ENCODE data around the gene PUS3. TPM values are rescaled to one million over a fixed set of nuclear protein-coding genes. Genes with fewer than 3 reads are reported as not detected.

The PUS3 gene, protein sequence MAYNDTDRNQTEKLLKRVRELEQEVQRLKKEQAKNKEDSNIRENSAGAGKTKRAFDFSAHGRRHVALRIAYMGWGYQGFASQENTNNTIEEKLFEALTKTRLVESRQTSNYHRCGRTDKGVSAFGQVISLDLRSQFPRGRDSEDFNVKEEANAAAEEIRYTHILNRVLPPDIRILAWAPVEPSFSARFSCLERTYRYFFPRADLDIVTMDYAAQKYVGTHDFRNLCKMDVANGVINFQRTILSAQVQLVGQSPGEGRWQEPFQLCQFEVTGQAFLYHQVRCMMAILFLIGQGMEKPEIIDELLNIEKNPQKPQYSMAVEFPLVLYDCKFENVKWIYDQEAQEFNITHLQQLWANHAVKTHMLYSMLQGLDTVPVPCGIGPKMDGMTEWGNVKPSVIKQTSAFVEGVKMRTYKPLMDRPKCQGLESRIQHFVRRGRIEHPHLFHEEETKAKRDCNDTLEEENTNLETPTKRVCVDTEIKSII
- polyA plus RNA-seq (15.5 and 20.5 TPM in 2 replicates), polyA minus RNA-seq (20.0 and 36.5 TPM in 2 replicates)

DNA sequence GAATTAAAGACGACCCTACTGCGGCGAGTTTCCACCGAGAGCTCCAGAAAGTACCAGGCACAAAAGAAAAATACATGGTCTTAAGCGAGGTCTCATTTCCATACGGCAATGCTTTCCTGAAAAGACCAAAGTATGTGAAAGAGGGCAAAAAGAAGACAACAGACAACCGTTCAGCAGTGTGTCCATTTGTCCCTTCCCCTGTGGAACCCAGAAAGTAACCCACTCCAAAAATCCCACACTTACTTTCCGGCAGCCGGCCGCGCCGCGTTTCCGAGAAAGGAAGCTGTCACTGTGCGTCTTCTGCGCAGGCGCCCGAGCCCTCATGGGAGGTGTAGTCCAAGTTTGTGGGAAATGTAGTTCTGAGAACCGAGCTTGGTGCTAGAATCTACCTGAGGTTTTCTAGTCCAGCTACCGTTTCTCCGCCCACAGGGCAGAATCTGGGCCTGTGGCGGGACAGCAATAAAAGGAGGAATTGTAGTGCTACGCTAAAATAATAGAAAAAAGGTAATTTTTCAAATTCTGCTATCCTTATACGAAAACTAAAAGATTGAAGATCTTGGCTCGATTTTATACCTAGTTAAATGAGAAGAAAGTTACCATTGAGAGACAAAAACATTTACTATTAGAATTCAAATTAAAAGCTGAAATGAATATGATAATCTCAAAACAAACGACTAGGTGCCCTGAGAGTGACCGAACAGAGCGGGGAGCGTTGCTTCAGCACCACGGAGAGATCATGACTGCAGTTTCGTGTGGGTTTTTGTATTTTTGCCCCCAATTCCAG is at the start of gene PUS3:
PUS3 (minus strand) TSS at position 280 of the 784 bp plus-strand sequence. CDS start 6,922 bp downstream, outside the sequence.
- Histone ChIP-seq H3K4me2 (ENCODE audit: low read length) (peak within 1 kb of the TSS; percentile 91), H3K79me2 (replicated peaks; ENCODE audit: insufficient read depth, low read length) (peaks cover 7% of the 10 kb centered on the region), H3K9me2 (ENCODE audit: insufficient read depth, low read length) (no peaks in the 10 kb centered on the region), H3K36me3 (ENCODE audit: insufficient read depth, low read length) (no peaks in the 10 kb centered on the region), H2AFZ (ENCODE audit: low read depth, low read length) (peak within 1 kb of the TSS; percentile 59), H3K27ac (ENCODE audit: low read length) (peak within 1 kb of the TSS; percentile 84), H4K20me1 (ENCODE audit: insufficient read depth) (no peaks in the 10 kb centered on the region), H3K4me3 (ENCODE audit: low read length) (peak within 1 kb of the TSS; percentile 76), H3F3A (ENCODE audit: insufficient read depth, low read length, poor library complexity, severe bottlenecking) (no peaks in the 10 kb centered on the region), H3K27me3 (ENCODE audit: insufficient read depth, low read depth, low read length) (no peaks in the 10 kb centered on the region), H3K9ac (ENCODE audit: low read length) (peak within 1 kb of the TSS; percentile 73), H3K9me3 (ENCODE audit: low read length) (no peaks in the 10 kb centered on the region)
- TF ChIP-seq, protein P1, sequence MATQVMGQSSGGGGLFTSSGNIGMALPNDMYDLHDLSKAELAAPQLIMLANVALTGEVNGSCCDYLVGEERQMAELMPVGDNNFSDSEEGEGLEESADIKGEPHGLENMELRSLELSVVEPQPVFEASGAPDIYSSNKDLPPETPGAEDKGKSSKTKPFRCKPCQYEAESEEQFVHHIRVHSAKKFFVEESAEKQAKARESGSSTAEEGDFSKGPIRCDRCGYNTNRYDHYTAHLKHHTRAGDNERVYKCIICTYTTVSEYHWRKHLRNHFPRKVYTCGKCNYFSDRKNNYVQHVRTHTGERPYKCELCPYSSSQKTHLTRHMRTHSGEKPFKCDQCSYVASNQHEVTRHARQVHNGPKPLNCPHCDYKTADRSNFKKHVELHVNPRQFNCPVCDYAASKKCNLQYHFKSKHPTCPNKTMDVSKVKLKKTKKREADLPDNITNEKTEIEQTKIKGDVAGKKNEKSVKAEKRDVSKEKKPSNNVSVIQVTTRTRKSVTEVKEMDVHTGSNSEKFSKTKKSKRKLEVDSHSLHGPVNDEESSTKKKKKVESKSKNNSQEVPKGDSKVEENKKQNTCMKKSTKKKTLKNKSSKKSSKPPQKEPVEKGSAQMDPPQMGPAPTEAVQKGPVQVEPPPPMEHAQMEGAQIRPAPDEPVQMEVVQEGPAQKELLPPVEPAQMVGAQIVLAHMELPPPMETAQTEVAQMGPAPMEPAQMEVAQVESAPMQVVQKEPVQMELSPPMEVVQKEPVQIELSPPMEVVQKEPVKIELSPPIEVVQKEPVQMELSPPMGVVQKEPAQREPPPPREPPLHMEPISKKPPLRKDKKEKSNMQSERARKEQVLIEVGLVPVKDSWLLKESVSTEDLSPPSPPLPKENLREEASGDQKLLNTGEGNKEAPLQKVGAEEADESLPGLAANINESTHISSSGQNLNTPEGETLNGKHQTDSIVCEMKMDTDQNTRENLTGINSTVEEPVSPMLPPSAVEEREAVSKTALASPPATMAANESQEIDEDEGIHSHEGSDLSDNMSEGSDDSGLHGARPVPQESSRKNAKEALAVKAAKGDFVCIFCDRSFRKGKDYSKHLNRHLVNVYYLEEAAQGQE (IDR thresholded peaks at IDR 0.05; ENCODE audit: borderline replicate concordance), result peak; percentile 19
- TF ChIP-seq TAF1 (IDR thresholded peaks at IDR 0.05; ENCODE audit: low read depth), result peak; percentile 83
- peak; percentile 88 for TF ChIP-seq MXI1 (conservative IDR thresholded peaks at IDR 0.05; ENCODE audit: poor library complexity, severe bottlenecking)
- no peak for TF ChIP-seq SMC3 (conservative IDR thresholded peaks at IDR 0.05; ENCODE audit: poor library complexity)
- TF ChIP-seq POLR2AphosphoS5 (IDR thresholded peaks at IDR 0.05), result peak; percentile 72

DNA sequence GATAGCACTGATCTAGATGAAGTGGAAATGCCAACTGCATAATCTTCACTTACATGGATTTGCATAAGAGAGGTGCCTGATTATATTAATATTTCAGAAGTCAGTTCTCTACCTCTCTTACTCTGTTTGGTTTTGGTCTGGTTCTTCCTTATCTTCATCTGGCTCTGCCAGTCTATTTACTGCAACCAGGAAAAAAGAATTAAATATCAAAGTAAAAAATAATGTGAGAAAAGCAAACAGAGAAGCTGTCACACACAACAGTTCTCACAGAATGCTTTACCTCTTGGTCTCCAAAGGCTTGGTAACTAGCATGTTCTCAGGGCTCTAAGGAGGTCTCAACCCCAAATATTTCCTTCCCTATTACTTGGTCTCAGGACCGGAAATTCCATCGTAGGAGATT is 49.6 kb upstream of the PUS3 start:
- Histone ChIP-seq H3K4me3 (ENCODE audit: low read length) (no peak overlapping the region), H3K36me3 (ENCODE audit: insufficient read depth, low read length) (peaks cover 4% of the 10 kb centered on the region), H3K9ac (ENCODE audit: low read length) (no peak overlapping the region), H3F3A (ENCODE audit: insufficient read depth, low read length, poor library complexity, severe bottlenecking) (no peaks in the 10 kb centered on the region), H3K9me2 (ENCODE audit: insufficient read depth, low read length) (no peaks in the 10 kb centered on the region), H3K27ac (ENCODE audit: low read length) (no peak overlapping the region), H2AFZ (ENCODE audit: low read depth, low read length) (no peak overlapping the region), H3K4me2 (ENCODE audit: low read length) (no peak overlapping the region), H3K79me2 (replicated peaks; ENCODE audit: insufficient read depth, low read length) (no peaks in the 10 kb centered on the region), H3K27me3 (ENCODE audit: insufficient read depth, low read depth, low read length) (no peaks in the 10 kb centered on the region), H4K20me1 (ENCODE audit: insufficient read depth) (no peaks in the 10 kb centered on the region), H3K9me3 (ENCODE audit: low read length) (no peaks in the 10 kb centered on the region)
- no peak for TF ChIP-seq EP300 (conservative IDR thresholded peaks at IDR 0.05; ENCODE audit: poor library complexity, severe bottlenecking)
- no peak for TF ChIP-seq MXI1 (conservative IDR thresholded peaks at IDR 0.05; ENCODE audit: poor library complexity, severe bottlenecking)
- TF ChIP-seq, protein P2, sequence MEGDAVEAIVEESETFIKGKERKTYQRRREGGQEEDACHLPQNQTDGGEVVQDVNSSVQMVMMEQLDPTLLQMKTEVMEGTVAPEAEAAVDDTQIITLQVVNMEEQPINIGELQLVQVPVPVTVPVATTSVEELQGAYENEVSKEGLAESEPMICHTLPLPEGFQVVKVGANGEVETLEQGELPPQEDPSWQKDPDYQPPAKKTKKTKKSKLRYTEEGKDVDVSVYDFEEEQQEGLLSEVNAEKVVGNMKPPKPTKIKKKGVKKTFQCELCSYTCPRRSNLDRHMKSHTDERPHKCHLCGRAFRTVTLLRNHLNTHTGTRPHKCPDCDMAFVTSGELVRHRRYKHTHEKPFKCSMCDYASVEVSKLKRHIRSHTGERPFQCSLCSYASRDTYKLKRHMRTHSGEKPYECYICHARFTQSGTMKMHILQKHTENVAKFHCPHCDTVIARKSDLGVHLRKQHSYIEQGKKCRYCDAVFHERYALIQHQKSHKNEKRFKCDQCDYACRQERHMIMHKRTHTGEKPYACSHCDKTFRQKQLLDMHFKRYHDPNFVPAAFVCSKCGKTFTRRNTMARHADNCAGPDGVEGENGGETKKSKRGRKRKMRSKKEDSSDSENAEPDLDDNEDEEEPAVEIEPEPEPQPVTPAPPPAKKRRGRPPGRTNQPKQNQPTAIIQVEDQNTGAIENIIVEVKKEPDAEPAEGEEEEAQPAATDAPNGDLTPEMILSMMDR (IDR thresholded peaks at IDR 0.05; ENCODE audit: poor library complexity, severe bottlenecking), result no peak
- no peak for TF ChIP-seq RAD21 (conservative IDR thresholded peaks at IDR 0.05)
- no peak for TF ChIP-seq SMC3 (conservative IDR thresholded peaks at IDR 0.05; ENCODE audit: poor library complexity)
- TF ChIP-seq POLR2AphosphoS5 (IDR thresholded peaks at IDR 0.05), result no peak
- no peak for TF ChIP-seq EZH2 (IDR thresholded peaks at IDR 0.05; ENCODE audit: borderline replicate concordance, insufficient read depth, low read length, poor library complexity, severe bottlenecking)
- TF ChIP-seq, protein P1 (IDR thresholded peaks at IDR 0.05; ENCODE audit: borderline replicate concordance), result no peak
- TF ChIP-seq TAF1 (IDR thresholded peaks at IDR 0.05; ENCODE audit: low read depth), result no peak

Measured in neural cell (in vitro differentiated cells).